ENCODE data around the gene REN. TPM values are rescaled to one million over a fixed set of nuclear protein-coding genes. Genes with fewer than 3 reads are reported as not detected.

Gene REN
- total and polyA plus RNA-seq, 2 of the 8 experiments (the other 6 are each of a cell fraction or from before 2014, with no cell fraction given): 0.05 TPM; not detected in 1

- no peak overlapping the region for H3K18ac ChIP-seq (ENCODE audit: extremely low read depth, low read length)
- H3K14ac ChIP-seq (ENCODE audit: insufficient read length): no peak overlapping the region
- H2BK120ac ChIP-seq (replicated peaks; ENCODE audit: low read depth, low read length): no peak overlapping the region
- H3K9me3 ChIP-seq (ENCODE audit: insufficient read depth in 2 of 2, low read depth in 1 of 2, low read length in 1 of 2): no peaks in the 10 kb centered on the region
- peaks cover 0 to 4% of the 10 kb centered on the region in 2 experiments for H4K20me1 ChIP-seq (replicated peaks in 1 of 2; ENCODE audit: control insufficient read depth in 1 of 2, insufficient read depth in 2 of 2, low read length in 2 of 2)
- H3K23ac ChIP-seq (ENCODE audit: insufficient read length): no peak overlapping the region
- no peak overlapping the region for H3K56ac ChIP-seq (replicated peaks; ENCODE audit: insufficient read length, low read depth, low read length)
- no peak for DNase-seq (ENCODE audit: low read depth in 1 of 2, low spot score in 2 of 2)
- no peak overlapping the region for H2BK12ac ChIP-seq (ENCODE audit: low read depth, low read length)
- ChIA-PET POLR2A (ENCODE audit: partially characterized antibody) (interaction anchor here (0.6 kb wide), 1 partner anchor 92 kb away, joined by 3 read pairs; no protein-coding TSS in a partner anchor), CTCF (ENCODE audit: partially characterized antibody) (interaction anchor here (0.5 to 3.4 kb wide), 11 partner anchors 12 to 214 kb away, joined by 3 to 24 read pairs (median 5); no protein-coding TSS in a partner anchor)
- H3K4me3 ChIP-seq (ENCODE audit: extremely low read depth in 1 of 4, insufficient read depth in 2 of 4, low read depth in 3 of 4, low read length in 4 of 4): no peak overlapping the region
- no peak overlapping the region for H3K4me2 ChIP-seq (ENCODE audit: insufficient read depth in 1 of 2, low read depth in 2 of 2, low read length in 2 of 2)
- no peak for FAIRE-seq
- H3K23me2 ChIP-seq (ENCODE audit: low read depth, low read length): peaks cover 10% of the 10 kb centered on the region; the same call in 1 of the 2 replicates
- no peak overlapping the region for H4K5ac ChIP-seq (ENCODE audit: insufficient read length, low read depth, low read length)
- H3K79me1 ChIP-seq (ENCODE audit: low read depth, low read length): peaks cover 3% of the 10 kb centered on the region; the same call in 1 of the 2 replicates
- H2BK20ac ChIP-seq (ENCODE audit: low read length): no peak overlapping the region
- peak overlapping the region; percentile 68; the same call in 1 of the 2 replicates for H2AK5ac ChIP-seq (ENCODE audit: low read depth, low read length)
- no peak overlapping the region for H3K9ac ChIP-seq (replicated peaks in 1 of 4; ENCODE audit: extremely low read depth in 1 of 4, low read depth in 3 of 4, low read length in 3 of 4)
- no peak overlapping the region for H4K8ac ChIP-seq (ENCODE audit: extremely low read depth, insufficient read depth, low read length)
- TF ChIP-seq POLR2A (IDR thresholded peaks at IDR 0.05; ENCODE audit: control extremely low read depth in 1 of 2, low read depth in 2 of 2, low read length in 2 of 2): no peak
- TF ChIP-seq SP1 (IDR thresholded peaks at IDR 0.05; ENCODE audit: low read depth, low read length): no peak
- TF ChIP-seq PHF8 (conservative IDR thresholded peaks at IDR 0.05; ENCODE audit: low read depth, low read length): no peak
- TF ChIP-seq RXRA (IDR thresholded peaks at IDR 0.05; ENCODE audit: insufficient read depth, low read depth, low read length): no peak
- no peak for TF ChIP-seq BACH1 (IDR thresholded peaks at IDR 0.05; ENCODE audit: low read length)
- TF ChIP-seq NRF1 (IDR thresholded peaks at IDR 0.05; ENCODE audit: low read depth, low read length): no peak
- no peak for TF ChIP-seq CHD2 (IDR thresholded peaks at IDR 0.05; ENCODE audit: low read length)
- no peak for TF ChIP-seq BRCA1 (IDR thresholded peaks at IDR 0.05; ENCODE audit: low read depth, low read length)
- TF ChIP-seq SUZ12 (IDR thresholded peaks at IDR 0.05; ENCODE audit: low read length): no peak
- no peak for TF ChIP-seq SIX5 (IDR thresholded peaks at IDR 0.05; ENCODE audit: low read depth, low read length)
- no peaks in the 10 kb centered on the region for H3K79me2 ChIP-seq (ENCODE audit: control insufficient read depth in 1 of 2, insufficient read depth in 2 of 2, low read length in 2 of 2)
- no peak overlapping the region for H2AFZ ChIP-seq (ENCODE audit: low read length)
- H3K27ac ChIP-seq (ENCODE audit: low read depth, low read length): no peak overlapping the region
- H3K27me3 ChIP-seq (replicated peaks in 1 of 4; ENCODE audit: control insufficient read depth in 3 of 4, extremely low read depth in 1 of 4, insufficient read depth in 3 of 4, low read length in 3 of 4): no peaks in the 10 kb centered on the region
- H3K4ac ChIP-seq (replicated peaks; ENCODE audit: insufficient read length, low read depth, low read length): no peak overlapping the region
- H4K91ac ChIP-seq (replicated peaks; ENCODE audit: insufficient read length, low read length): no peak overlapping the region
- no peaks in the 10 kb centered on the region for H3K36me3 ChIP-seq (ENCODE audit: control insufficient read depth in 2 of 4, insufficient read depth in 4 of 4, low read length in 3 of 4)
- peaks cover 0 to 5% (median 4%) of the 10 kb centered on the region in 4 experiments; a peak in 5 of 7 replicates for H3K4me1 ChIP-seq (replicated peaks in 1 of 4; ENCODE audit: control insufficient read depth in 3 of 4, insufficient read depth in 4 of 4, low read length in 3 of 4)
- peak overlapping the region; percentile 85; the same call in 1 of the 2 replicates for H2BK15ac ChIP-seq (ENCODE audit: low read length)
- 90% methylated on average over 7 of the region's 7 CpGs; no CpG with 5 or more reads in 1 of the 2 experiments for WGBS, 2 experiments (ENCODE audit: extremely low coverage in 1 of 2, insufficient coverage in 1 of 2, insufficient read length in 1 of 2, insufficient replicate concordance in 2 of 2, low coverage in 1 of 2, low lambda C conversion rate in 2 of 2, missing lambda C conversion rate in 1 of 2)
- H2BK5ac ChIP-seq (ENCODE audit: low read depth, low read length): 0 out of 2 replicates have a peak overlapping the region, but pooled peaks have one; percentile 30
These were observed 44.9 kb upstream of the REN start for GRCh38 chr1:204211046-204211445.
